Parathyroid adenoma (tissue), 2 donors: ENCODE measurements around the gene RBPJ.

ENCODE experiments used
- H2AFZ ChIP-seq: fragments of 300-600 bp; sonication (generic); one replicate; pipeline ENCODE4 v1.7.0; 2017; ENCODE audit warnings: antibody characterized with exemption, mild to moderate bottlenecking
- H3K27ac ChIP-seq: fragments of 300-600 bp; sonication (generic); one replicate; pipeline ENCODE4 v1.7.0; 2017
- H3K27me3 ChIP-seq: fragments of 300-600 bp; sonication (generic); one replicate; pipeline ENCODE4 v1.7.0; 2017; ENCODE audit warnings: low read length; ENCODE audit not compliant: control insufficient read depth, insufficient read depth
- H3K36me3 ChIP-seq: fragments of 300-600 bp; sonication (generic); one replicate; pipeline ENCODE4 v1.7.0; 2017; ENCODE audit warnings: low read length; ENCODE audit not compliant: control insufficient read depth, insufficient read depth
- H3K4me1 ChIP-seq: fragments of 300-600 bp; sonication (generic); one replicate; pipeline ENCODE4 v1.7.0; 2017; ENCODE audit warnings: control low read depth
- H3K4me2 ChIP-seq: fragments of 300-600 bp; sonication (generic); one replicate; pipeline ENCODE4 v1.7.0; 2017; ENCODE audit warnings: low read length
- H3K4me3 ChIP-seq: fragments of 300-600 bp; sonication (generic); one replicate; pipeline ENCODE4 v1.7.0; 2017; ENCODE audit warnings: low read depth, low read length
- H3K79me2 ChIP-seq: fragments of 300-600 bp; sonication (generic); one replicate; pipeline ENCODE4 v1.7.0; 2017; ENCODE audit warnings: control low read depth
- H3K9ac ChIP-seq: fragments of 300-600 bp; sonication (generic); one replicate; pipeline ENCODE4 v1.7.0; 2017; ENCODE audit warnings: mild to moderate bottlenecking
- H3K9me3 ChIP-seq: fragments of 300-600 bp; sonication (generic); one replicate; pipeline ENCODE4 v1.7.0; 2017; ENCODE audit warnings: low read length; ENCODE audit not compliant: control insufficient read depth
- TF ChIP-seq, protein P1 (sequence below): fragments of 300-600 bp; sonication (generic); IDR thresholded peaks from one replicate; pipeline ENCODE4 v1.7.0; 2017; ENCODE audit warnings: antibody characterized with exemption, mild to moderate bottlenecking
- donor health status: primary hyperparathyroidism.

The RBPJ gene

DNA sequence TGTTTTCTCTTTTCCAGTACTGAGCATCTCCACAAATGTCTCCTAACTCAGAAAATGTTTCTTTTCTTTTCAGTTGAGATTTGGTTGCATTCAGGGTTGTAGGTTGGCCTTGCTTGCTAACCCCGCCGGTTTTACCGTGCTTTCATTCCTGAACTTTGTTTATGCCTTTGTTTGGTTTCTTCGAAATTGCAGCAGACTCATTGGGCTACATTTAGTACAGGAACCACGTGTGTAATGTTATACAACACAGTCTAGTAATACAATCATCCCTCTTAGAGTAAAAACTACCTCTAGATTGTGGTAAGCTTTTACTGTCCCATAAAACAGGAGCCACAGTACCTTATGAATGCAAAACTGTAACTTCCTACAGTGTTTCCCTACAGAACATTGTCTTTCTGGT lies 111.6 kb downstream of the RBPJ start:
- Histone ChIP-seq H3K4me1 (peaks cover under 1% of the 10 kb centered on the region), H3K4me3 (no peak overlapping the region), H3K36me3 (no peaks in the 10 kb centered on the region), H3K79me2 (no peaks in the 10 kb centered on the region), H3K27me3 (no peaks in the 10 kb centered on the region), H3K27ac (no peak overlapping the region), H3K4me2 (no peak overlapping the region), H3K9ac (no peak overlapping the region), H2AFZ (no peak overlapping the region), H3K9me3 (no peaks in the 10 kb centered on the region)
- TF ChIP-seq, protein P1, sequence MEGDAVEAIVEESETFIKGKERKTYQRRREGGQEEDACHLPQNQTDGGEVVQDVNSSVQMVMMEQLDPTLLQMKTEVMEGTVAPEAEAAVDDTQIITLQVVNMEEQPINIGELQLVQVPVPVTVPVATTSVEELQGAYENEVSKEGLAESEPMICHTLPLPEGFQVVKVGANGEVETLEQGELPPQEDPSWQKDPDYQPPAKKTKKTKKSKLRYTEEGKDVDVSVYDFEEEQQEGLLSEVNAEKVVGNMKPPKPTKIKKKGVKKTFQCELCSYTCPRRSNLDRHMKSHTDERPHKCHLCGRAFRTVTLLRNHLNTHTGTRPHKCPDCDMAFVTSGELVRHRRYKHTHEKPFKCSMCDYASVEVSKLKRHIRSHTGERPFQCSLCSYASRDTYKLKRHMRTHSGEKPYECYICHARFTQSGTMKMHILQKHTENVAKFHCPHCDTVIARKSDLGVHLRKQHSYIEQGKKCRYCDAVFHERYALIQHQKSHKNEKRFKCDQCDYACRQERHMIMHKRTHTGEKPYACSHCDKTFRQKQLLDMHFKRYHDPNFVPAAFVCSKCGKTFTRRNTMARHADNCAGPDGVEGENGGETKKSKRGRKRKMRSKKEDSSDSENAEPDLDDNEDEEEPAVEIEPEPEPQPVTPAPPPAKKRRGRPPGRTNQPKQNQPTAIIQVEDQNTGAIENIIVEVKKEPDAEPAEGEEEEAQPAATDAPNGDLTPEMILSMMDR = no peak

DNA sequence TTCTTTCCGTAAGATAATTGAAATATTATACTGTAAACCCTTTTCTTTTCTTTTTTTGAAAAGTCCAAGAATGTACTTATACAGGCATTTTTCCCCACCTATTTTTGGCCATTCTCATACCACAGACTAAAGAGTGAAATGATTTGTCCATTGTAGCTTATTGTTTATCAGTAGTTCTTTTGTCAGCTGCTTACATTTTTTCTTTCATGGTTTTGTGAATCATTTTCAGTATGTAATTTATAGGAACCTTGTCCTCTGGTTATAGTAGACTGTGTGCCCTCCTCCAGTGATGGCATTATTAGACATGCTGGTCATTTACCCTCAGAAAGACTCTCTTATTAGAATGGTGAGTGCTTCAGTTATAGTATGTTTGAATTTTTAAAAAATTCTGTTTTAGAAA lies 112.7 kb downstream of the RBPJ start:
- Histone ChIP-seq H3K79me2 (no peaks in the 10 kb centered on the region), H3K27ac (no peak overlapping the region), H3K4me2 (no peak overlapping the region), H2AFZ (no peak overlapping the region), H3K4me3 (no peak overlapping the region), H3K9ac (no peak overlapping the region), H3K36me3 (no peaks in the 10 kb centered on the region), H3K27me3 (no peaks in the 10 kb centered on the region), H3K9me3 (no peaks in the 10 kb centered on the region), H3K4me1 (no peaks in the 10 kb centered on the region)
- TF ChIP-seq, protein P1 = no peak

DNA sequence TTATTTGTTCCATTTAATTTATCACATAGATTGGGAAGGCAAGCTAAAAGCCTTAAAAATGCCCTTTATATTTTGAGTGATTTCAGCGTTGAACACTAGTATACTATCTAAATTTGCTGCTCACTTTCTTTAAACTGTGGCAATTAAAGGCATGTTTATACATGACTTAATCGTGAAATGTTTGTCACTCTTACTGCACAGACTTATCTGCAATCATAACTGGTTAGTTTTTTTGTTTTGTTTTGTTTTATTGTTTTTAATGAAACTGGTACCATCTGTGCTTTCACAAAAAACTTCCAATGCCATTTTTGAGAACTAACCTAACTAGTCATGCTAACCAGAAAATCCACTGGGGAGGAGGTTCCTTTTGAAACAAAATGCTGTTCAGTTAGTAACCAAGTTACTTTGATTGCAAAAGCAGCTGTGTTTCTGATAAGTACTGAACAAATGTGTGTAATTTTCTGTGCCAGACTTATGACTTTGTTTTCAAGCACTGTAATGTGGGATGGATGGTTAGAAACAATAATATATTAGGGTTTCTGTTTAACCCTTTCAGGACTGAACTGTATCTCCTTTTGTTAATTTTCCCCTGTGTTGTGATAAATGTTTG lies 113.3 kb downstream of the RBPJ start:
- H3K36me3 ChIP-seq = no peaks in the 10 kb centered on the region
- TF ChIP-seq, protein P1 = no peak
- no peak overlapping the region for H3K27ac ChIP-seq
- no peak overlapping the region for H3K4me3 ChIP-seq
- no peaks in the 10 kb centered on the region for H3K27me3 ChIP-seq
- H3K4me2 ChIP-seq = no peak overlapping the region
- H3K4me1 ChIP-seq = no peaks in the 10 kb centered on the region
- no peaks in the 10 kb centered on the region for H3K9me3 ChIP-seq
- H3K79me2 ChIP-seq = no peaks in the 10 kb centered on the region
- H3K9ac ChIP-seq = no peak overlapping the region
- no peak overlapping the region for H2AFZ ChIP-seq

DNA sequence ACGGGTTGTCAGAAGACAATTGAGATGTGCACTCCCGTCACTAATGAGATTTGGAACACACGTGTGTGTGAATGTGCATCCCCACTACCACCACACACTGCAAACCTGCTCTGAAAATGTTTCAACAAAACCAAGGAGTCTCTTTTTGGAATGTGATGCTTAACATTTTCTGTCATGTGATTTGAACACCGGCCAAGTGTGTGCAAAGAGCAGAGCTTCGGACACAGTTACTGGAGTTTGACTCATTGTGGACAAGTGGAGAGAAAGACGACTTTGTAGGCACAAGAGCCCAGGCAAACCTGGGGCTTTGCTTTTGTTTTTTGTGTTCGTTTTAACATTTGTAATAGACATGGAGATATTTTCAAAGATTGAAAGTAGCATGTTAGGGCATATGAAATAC lies 120.3 kb downstream of the RBPJ start:
- Histone ChIP-seq H3K4me1 (no peaks in the 10 kb centered on the region), H3K27ac (no peak overlapping the region), H2AFZ (no peak overlapping the region), H3K36me3 (no peaks in the 10 kb centered on the region), H3K9ac (no peak overlapping the region), H3K79me2 (no peaks in the 10 kb centered on the region), H3K4me3 (no peak overlapping the region), H3K9me3 (no peaks in the 10 kb centered on the region), H3K4me2 (no peak overlapping the region), H3K27me3 (no peaks in the 10 kb centered on the region)
- TF ChIP-seq, protein P1 = no peak

DNA sequence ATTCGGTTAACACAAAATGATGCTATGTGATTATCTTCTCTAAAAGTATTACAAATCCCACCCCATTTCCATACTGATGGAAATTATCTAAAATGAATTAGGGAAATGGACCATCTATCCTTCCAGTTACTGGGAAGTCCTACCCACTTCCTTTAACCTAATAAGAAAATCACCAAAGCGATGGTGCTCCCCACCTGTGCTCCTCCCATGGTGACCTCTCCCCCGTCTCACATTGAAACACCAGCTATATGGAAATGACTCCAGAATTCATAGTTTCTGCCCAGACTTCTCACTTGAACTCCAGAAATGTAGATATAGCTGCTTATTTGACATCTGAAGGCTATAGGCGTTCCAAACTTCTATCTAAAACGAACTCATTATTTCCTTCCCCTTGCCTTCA lies 121.0 kb downstream of the RBPJ start:
- no peaks in the 10 kb centered on the region for H3K79me2 ChIP-seq
- H3K27me3 ChIP-seq = no peaks in the 10 kb centered on the region
- H3K9ac ChIP-seq = no peak overlapping the region
- no peak overlapping the region for H2AFZ ChIP-seq
- no peaks in the 10 kb centered on the region for H3K36me3 ChIP-seq
- H3K4me3 ChIP-seq = no peak overlapping the region
- H3K9me3 ChIP-seq = no peaks in the 10 kb centered on the region
- no peaks in the 10 kb centered on the region for H3K4me1 ChIP-seq
- no peak overlapping the region for H3K4me2 ChIP-seq
- TF ChIP-seq, protein P1 = no peak
- H3K27ac ChIP-seq = no peak overlapping the region
